Endothelial cell of umbilical vein (primary cell): ENCODE data around the gene SREBF1. TPM values are rescaled to one million over a fixed set of nuclear protein-coding genes. Genes with fewer than 3 reads are reported as not detected.

Experiments used
- BruUV-seq: library from RNA; stranded (reverse); fragments of 400-500 nt; replicated peaks from 2 replicates; lab custom pipeline; 2021; lab: Mats Ljungman, UMichigan
- CTCF ChIA-PET: fragments of 300-600, 350-600 bp; sonication (Branson Sonifier 250); formaldehyde crosslinking; loops from one replicate; lab custom pipeline; 2021; ENCODE audit warnings: antibody characterized with exemption, inconsistent platforms; lab: Charles Lee
- POLR2A ChIA-PET: fragments of 300-600, 350-600 bp; sonication (Branson Sonifier 250); formaldehyde crosslinking; loops from one replicate; lab custom pipeline; 2021; ENCODE audit warnings: antibody characterized with exemption, inconsistent platforms; lab: Charles Lee
- DNase-seq: peaks from one replicate; pipeline ENCODE4 v3.0.0-alpha.2; 2011; ENCODE audit warnings: low read depth, low spot score
- FAIRE-seq: peaks from 2 replicates; lab custom pipeline; 2011; peaks lifted over from hg19 to GRCh38; lab: Jason Lieb, UNC
- H2AFZ ChIP-seq: 2 replicates; pipeline ENCODE4 v1.6.0; 2012; ENCODE audit warnings: low read depth, low read length, control low read depth, inconsistent platforms
- H3K27ac ChIP-seq: 2 replicates; pipeline ENCODE4 v1.5.1; 2011; ENCODE audit warnings: low read depth, mild to moderate bottlenecking, control low read depth, low read length, moderate library complexity; ENCODE audit not compliant: insufficient read depth
- H3K27me3 ChIP-seq, 2 experiments: 2 replicates each; pipeline versions ENCODE4 v1.6.0 to v1.6.1; 2011; ENCODE audit warnings: low read length in 2 of 2, mixed read lengths in 1 of 2; ENCODE audit not compliant: control insufficient read depth in 2 of 2, insufficient read depth in 2 of 2
- H3K36me3 ChIP-seq, 2 experiments: 2 replicates in 1 of 2; 3 replicates in 1 of 2; pipeline ENCODE4 v1.5.1; 2011; ENCODE audit warnings: low read length in 2 of 2, mild to moderate bottlenecking in 1 of 2, moderate library complexity in 1 of 2; ENCODE audit not compliant: control insufficient read depth in 2 of 2, insufficient read depth in 2 of 2; ENCODE audit errors: extremely low read depth in 1 of 2
- H3K4me1 ChIP-seq: 3 replicates; pipeline ENCODE4 v1.5.1; 2011; ENCODE audit warnings: mild to moderate bottlenecking, low read length; ENCODE audit not compliant: control insufficient read depth, insufficient read depth; ENCODE audit errors: extremely low read depth
- H3K4me2 ChIP-seq: 2 replicates; pipeline ENCODE4 v1.6.1; 2011; ENCODE audit warnings: low read length, control low read depth, mixed read lengths; ENCODE audit not compliant: insufficient read depth
- H3K4me3 ChIP-seq, 3 experiments: fragments of 200-600 bp in 1 of 3; sonication (generic), shearing (Covaris generic) in 1 of 3; replicated peaks in 1 of 3; 2 replicates each; pipeline ENCODE4 v1.5.1; 2011 to 2016; ENCODE audit warnings: control low read depth in 3 of 3, low read length in 3 of 3, mild to moderate bottlenecking in 2 of 3, inconsistent platforms in 1 of 3, low read depth in 1 of 3, moderate library complexity in 1 of 3; ENCODE audit not compliant: insufficient read depth in 1 of 3
- H3K79me2 ChIP-seq: 2 replicates; pipeline ENCODE4 v1.6.0; 2012; ENCODE audit warnings: low read length, inconsistent platforms; ENCODE audit not compliant: control insufficient read depth, insufficient read depth
- H3K9ac ChIP-seq: replicated peaks from 2 replicates; pipeline ENCODE3; 2011; ENCODE audit warnings: low read length, control low read depth; ENCODE audit not compliant: insufficient read depth; ENCODE audit errors: extremely low read depth
- H3K9me1 ChIP-seq: replicated peaks from 3 replicates; pipeline ENCODE4 v1.6.0; 2011; ENCODE audit warnings: mild to moderate bottlenecking, low read length; ENCODE audit not compliant: control insufficient read depth, insufficient read depth; ENCODE audit errors: extremely low read depth
- H3K9me3 ChIP-seq: replicated peaks from 2 replicates; pipeline ENCODE4 v1.5.1; 2012; ENCODE audit warnings: low read length, inconsistent platforms; ENCODE audit not compliant: control insufficient read depth, insufficient read depth
- H4K20me1 ChIP-seq: replicated peaks from 2 replicates; pipeline ENCODE3; 2011; ENCODE audit warnings: mild to moderate bottlenecking, low read length; ENCODE audit not compliant: control insufficient read depth, insufficient read depth; ENCODE audit errors: extremely low read depth
- EZH2 ChIP-seq: IDR thresholded peaks from 2 replicates; pipeline ENCODE4 v1.6.1; 2012; ENCODE audit warnings: borderline replicate concordance, low read depth, mild to moderate bottlenecking, moderate library complexity, low read length, inconsistent platforms; ENCODE audit not compliant: severe bottlenecking
- FOS ChIP-seq: IDR thresholded peaks from 2 replicates; pipeline ENCODE4 v1.6.1; 2011; ENCODE audit warnings: mild to moderate bottlenecking, low read length, moderate library complexity, borderline replicate concordance; ENCODE audit not compliant: insufficient read depth
- GATA2 ChIP-seq: IDR thresholded peaks from 2 replicates; pipeline ENCODE4 v1.7.0; 2011; ENCODE audit warnings: low read depth, mild to moderate bottlenecking, moderate library complexity, mixed read lengths, low read length; ENCODE audit not compliant: insufficient read length, insufficient read depth
- JUN ChIP-seq: IDR thresholded peaks from 2 replicates; pipeline ENCODE4 v1.6.1; 2011; ENCODE audit warnings: borderline replicate concordance, low read depth; ENCODE audit not compliant: insufficient read length, insufficient read depth
- MYC ChIP-seq: IDR thresholded peaks from one replicate; pipeline ENCODE4 v1.6.1; 2011; ENCODE audit warnings: mild to moderate bottlenecking, low read depth, low read length
- POLR2A ChIP-seq: IDR thresholded peaks from 2 replicates; pipeline ENCODE4 v1.6.1; 2012; ENCODE audit warnings: low read depth, mild to moderate bottlenecking, control low read depth, low read length
- POLR2AphosphoS5 ChIP-seq: IDR thresholded peaks from 2 replicates; pipeline ENCODE4 v1.6.1; 2012; ENCODE audit warnings: low read depth, mild to moderate bottlenecking, control low read depth, low read length, moderate library complexity; ENCODE audit not compliant: insufficient read depth
- dilution Hi-C: fragments of 300-500 bp; cut with MboI; formaldehyde crosslinking; loops from one replicate; pipeline ENCODE4 v1.15.0; 2019; ENCODE audit warnings: low sequenced_read_pairs; ENCODE audit not compliant: extremely low pct_ligation_motif_present
- intact Hi-C: fragments of 100-400 bp; cut with micrococcal nuclease; formaldehyde crosslinking; loops from one replicate; pipeline ENCODE4 v1.10.0; 2022
- polyA plus RNA-seq, 4 experiments: library from polyadenylated mRNA; depleted of rRNA in 3 of 4; stranded (reverse) in 3 of 4; unstranded in 1 of 4; fragments of >200 nt; gene quantifications; 2 replicates each; pipeline versions ENCODE4 v1.2.1 to v1.2.3, GENCODE V29; 2011 to 2012; ENCODE audit warnings: missing spikeins in 1 of 4
- total RNA-seq: library from RNA; stranded (reverse); gene quantifications from 2 replicates; pipeline ENCODE4 v1.2.3, GENCODE V29; 2021
- TF ChIP-seq, protein P1 (sequence below), 2 donors: IDR thresholded peaks; 1 replicate in 1 of 2; 2 replicates in 1 of 2; pipeline ENCODE4 v1.5.1; 2011; ENCODE audit warnings: low read length in 2 of 2, mild to moderate bottlenecking in 2 of 2, moderate library complexity in 2 of 2, control low read depth in 1 of 2, inconsistent platforms in 1 of 2, low read depth in 1 of 2; ENCODE audit not compliant: insufficient read depth in 1 of 2; ENCODE audit errors: extremely low read depth in 1 of 2
- TF ChIP-seq, protein P2 (sequence below): IDR thresholded peaks from 2 replicates; pipeline ENCODE4 v1.6.1; 2011; ENCODE audit not compliant: insufficient read depth, insufficient read length

SREBF1 gene
- total and polyA plus RNA-seq, 2 donors (not counting 3 experiments of a cell fraction or from before 2014, with no cell fraction given): 50.4 to 109 TPM

DNA sequence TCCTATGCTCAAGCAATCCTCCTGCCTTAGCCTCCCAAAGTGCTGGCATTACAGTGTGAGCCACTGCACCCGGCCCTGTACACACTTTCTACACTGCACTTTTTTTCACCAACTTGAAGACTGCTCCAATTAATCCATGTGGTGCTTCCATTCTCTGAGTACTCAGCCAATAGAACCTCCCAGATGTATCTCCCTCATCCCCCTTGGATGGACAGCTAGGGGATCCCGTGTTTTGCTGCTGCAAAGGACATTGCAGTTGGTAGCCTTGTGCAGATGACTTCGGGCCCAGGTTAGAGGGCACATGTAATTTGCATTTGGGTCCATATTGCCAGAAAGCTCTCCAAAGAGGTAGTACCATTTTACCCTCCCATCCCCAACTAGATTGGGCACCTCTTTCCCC is 59.9 kb downstream of the SREBF1 start:
- H3K4me1 ChIP-seq: peaks cover 16% of the 10 kb centered on the region
- H3K27ac ChIP-seq: no peak overlapping the region
- intact Hi-C loops (no loop called here), dilution Hi-C loops (no loop called here)
- BruUV-seq: no TSS peak
- DNase-seq (no peak), FAIRE-seq (no peak)
- peaks cover 0 to 5% of the 10 kb centered on the region in 2 experiments for H3K36me3 ChIP-seq
- H3K4me2 ChIP-seq: no peak overlapping the region
- peaks cover 6% of the 10 kb centered on the region for H3K79me2 ChIP-seq
- no peak overlapping the region for H2AFZ ChIP-seq
- no peaks in the 10 kb centered on the region for H3K27me3 ChIP-seq
- peaks cover 3% of the 10 kb centered on the region for H4K20me1 ChIP-seq
- H3K9me1 ChIP-seq: no peaks in the 10 kb centered on the region
- H3K4me3 ChIP-seq: no peak overlapping the region
- CTCF ChIA-PET: interaction anchor here (0.7 kb wide), 1 partner anchor 44 kb away, joined by 3 read pairs; no protein-coding TSS in a partner anchor
- POLR2A ChIA-PET: no interaction called here
- H3K9me3 ChIP-seq: no peaks in the 10 kb centered on the region
- H3K9ac ChIP-seq: no peak overlapping the region
- TF ChIP-seq POLR2AphosphoS5 (no peak), GATA2 (no peak), MYC (no peak), POLR2A (no peak), FOS (no peak), JUN (no peak), EZH2 (no peak)
- TF ChIP-seq, protein P1, sequence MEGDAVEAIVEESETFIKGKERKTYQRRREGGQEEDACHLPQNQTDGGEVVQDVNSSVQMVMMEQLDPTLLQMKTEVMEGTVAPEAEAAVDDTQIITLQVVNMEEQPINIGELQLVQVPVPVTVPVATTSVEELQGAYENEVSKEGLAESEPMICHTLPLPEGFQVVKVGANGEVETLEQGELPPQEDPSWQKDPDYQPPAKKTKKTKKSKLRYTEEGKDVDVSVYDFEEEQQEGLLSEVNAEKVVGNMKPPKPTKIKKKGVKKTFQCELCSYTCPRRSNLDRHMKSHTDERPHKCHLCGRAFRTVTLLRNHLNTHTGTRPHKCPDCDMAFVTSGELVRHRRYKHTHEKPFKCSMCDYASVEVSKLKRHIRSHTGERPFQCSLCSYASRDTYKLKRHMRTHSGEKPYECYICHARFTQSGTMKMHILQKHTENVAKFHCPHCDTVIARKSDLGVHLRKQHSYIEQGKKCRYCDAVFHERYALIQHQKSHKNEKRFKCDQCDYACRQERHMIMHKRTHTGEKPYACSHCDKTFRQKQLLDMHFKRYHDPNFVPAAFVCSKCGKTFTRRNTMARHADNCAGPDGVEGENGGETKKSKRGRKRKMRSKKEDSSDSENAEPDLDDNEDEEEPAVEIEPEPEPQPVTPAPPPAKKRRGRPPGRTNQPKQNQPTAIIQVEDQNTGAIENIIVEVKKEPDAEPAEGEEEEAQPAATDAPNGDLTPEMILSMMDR (IDR thresholded peaks at IDR 0.05; ENCODE audit: extremely low read depth in 1 of 2, insufficient read depth in 1 of 2, low read depth in 1 of 2, low read length in 2 of 2): no peak
- TF ChIP-seq, protein P2, sequence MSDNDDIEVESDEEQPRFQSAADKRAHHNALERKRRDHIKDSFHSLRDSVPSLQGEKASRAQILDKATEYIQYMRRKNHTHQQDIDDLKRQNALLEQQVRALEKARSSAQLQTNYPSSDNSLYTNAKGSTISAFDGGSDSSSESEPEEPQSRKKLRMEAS: no peak
